Occipital lobe (tissue), 2 donors: ENCODE data around the gene AHNAK. TPM values are rescaled to one million over a fixed set of nuclear protein-coding genes. Genes with fewer than 3 reads are reported as not detected.
"Not testable (repeated sequence)": the region's sequence is repeated elsewhere in the genome, so short reads cannot be mapped to it uniquely, and the experiment has no call there.

Experiments
- DNase-seq: peaks from one replicate; lab custom pipeline; 2025; lab: John Stamatoyannopoulos, UW
- total RNA-seq: library from RNA; depleted of rRNA; stranded (reverse); fragments of >200 nt; gene quantifications from one replicate; pipeline ENCODE4 v1.2.3, GENCODE V29; 2014

The AHNAK gene
- total RNA-seq, 1 donor from 2014 or later = 18.6 TPM

DNA sequence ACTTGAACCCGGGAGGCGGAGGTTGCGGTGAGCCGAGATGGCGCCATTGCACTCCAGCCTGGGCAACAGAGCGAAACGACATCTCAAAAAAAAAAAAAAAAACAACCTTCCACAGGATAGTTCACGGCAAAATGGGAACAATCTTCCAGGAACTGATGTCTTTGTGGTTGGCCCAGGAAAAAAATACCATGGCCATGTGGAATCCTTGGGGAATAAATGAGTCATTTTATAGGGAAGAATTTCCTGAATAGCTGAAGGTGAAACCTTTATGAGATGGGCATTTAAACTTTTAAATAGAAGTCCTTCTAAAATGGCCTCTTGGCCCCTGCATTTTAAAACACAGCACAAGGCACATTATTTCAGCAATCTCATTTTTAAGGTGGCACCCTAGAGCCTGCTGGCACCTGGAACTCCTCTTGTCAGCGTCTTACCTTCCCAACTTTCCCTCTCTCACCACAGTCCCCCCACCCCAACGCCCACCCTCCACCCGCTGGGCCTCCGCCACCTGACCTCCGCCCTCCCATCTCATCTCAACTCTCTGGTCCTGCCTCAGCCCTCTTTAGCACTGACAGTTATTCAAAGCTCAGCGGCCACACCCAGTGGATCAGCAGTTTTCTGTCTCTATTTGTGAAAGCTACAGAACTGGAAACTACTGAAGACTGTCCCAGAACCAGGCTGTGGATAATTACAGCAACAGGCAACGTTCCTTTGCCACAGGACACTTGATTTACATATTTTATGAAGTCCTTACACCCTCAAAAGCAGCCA, 84.7 kb downstream of the AHNAK start:
- no peak for DNase-seq

DNA sequence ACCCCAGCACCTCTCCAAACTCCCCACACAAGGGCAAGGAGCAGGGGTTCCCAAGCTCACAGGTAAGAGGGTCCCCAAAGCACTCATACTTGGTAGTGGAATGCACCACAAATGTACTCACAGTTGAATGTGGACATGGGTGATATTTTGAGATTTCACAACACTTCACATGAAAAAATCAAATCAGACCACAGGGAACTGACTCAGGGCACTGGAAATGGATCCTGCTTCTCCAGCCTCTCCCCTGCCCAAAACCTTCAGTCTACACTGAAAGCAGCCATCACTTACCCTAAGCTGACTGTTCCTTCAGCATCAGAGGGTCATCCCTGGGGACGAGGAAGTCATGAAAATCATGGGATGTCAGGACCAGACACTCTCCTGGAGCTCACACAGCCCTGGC, 87.5 kb downstream of the AHNAK start:
- DNase-seq = no peak

DNA sequence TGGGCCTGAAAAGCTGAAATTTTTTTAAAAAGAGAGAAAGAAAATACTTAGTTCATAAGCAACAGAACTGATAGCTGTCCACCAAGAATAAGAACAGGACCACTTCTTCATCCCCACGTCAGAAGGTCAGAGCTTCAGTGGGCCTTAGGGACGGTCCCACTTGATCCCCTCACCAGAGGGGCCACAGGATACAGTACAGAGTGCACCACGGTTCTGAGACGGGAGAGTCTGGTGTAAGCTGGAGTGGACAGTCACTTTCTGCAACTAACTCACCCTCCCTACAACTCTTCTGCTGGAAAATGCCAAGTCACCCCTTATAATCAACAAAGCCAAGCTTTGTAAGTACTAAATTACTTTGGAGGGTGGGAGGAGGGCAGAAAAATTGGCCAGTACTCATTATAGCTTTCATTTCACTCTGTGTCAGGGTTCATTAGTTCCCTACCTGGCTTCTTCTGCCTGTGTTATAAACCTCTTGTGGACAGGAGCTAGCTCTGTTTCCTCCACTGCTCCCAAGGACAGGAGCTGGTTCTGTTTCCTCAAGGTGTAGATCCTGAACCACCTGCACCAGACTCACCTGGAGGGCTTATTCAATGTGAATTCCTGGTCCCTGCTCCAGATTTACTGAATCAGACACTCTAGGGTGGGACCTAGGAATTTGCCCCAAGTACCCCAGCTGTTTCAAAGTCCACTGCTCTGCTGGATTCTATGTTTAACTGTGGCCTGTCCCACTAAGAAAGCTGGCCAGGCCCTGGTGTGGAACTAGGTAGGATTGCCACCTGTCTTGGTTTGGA, 88.2 kb downstream of the AHNAK start:
- DNase-seq = no peak

DNA sequence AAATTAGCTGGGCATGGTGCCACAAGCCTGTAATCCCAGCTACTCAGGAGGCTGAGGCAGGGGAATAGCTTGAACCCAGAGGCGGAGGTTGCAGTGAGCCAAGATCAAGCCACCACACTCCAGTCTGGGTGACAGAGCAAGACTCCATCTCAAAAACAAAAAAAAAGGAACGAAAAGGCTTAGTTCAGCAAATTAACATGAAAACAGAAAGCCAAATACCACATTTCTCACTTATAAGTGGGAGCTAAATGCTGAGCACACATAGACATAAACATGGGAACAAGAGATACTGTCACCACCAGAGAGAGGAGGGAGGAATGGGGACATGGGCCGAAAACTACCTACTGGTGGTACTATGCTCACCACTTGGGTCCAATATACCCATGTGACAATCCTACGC, 89.1 kb downstream of the AHNAK start:
- DNase-seq = no peak

DNA sequence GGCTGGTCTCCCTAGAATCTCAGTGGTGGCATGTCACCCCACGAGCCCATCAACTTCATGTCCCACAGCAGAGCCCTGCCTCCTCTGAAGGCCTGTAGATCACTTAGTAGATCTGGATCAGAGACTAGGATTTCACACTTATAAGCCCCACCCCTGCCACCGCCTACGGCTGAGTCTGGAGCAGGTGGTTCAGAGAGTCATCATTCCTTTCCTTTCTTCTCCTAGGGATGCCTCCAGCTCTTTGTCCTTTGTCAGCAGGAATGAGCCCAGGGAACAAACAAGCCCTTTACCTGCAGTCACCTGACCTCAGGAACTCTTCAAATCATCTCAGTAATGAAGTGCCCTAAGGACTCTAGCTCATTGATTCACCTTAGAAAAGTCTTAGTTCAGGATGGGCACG, 90.0 kb downstream of the AHNAK start:
- DNase-seq = no peak

DNA sequence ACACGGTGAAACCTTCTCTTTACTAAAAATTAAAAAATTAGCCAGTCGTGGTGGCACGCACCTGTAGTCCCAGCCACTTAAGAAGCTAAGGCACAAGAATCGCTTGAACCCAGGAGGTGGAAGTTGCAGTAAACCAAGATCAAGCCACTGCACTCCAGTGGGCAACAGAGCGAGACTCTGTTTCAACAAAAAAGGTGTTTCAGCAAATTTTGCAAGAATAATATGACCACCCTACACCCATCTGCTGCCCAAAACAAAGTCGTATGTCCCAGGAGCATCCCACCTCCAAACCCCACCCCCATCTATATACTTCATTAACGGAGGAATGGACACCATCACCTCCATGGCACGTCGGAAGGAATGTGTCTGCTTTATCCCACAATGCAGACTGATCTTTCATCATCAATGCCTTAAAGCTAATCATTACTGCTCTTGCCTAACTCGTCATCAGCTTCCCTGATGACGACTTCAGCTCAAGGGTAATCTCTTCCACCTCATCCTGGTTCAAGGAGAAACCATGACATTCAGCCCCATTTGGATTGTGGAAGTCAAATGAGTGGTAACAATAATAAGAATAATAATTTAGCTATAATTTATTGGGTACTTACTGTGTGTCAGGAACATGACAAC, 93.7 kb downstream of the AHNAK start:
- DNase-seq = no peak

GRCh38 chr11:62452261-62452660, 94.3 kb downstream of the AHNAK start:
- DNase-seq = no peak

- DNase-seq = no peak
Measured at GRCh38 chr11:62451241-62451621, 95.4 kb downstream of the AHNAK start.

GRCh38 chr11:62450543-62451240, 95.9 kb downstream of the AHNAK start:
- DNase-seq = no peak

- DNase-seq = not testable (repeated sequence)
Measured at GRCh38 chr11:62449912-62450311, 96.7 kb downstream of the AHNAK start.

GRCh38 chr11:62449451-62449851, 97.2 kb downstream of the AHNAK start:
- no peak for DNase-seq

DNA sequence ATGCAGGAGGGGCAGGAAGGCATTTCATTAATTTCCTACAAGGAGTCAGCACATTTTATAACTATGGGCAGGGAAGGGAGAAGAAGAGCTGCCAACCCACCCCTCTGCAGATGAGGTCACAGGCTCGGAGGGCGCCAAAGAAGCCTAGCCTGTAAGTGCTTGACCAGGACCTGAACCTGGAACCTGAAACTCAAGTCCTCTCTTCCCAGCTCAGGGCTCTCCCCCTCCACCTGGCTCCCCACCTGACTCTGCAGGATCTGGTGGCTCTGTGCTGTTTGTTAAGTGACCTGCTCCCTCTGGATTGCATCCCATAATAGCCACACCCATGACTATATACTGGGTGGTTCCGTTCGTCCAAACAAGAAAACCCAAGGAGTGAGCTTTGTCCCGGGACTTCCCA, 100.5 kb downstream of the AHNAK start:
- no peak for DNase-seq

DNA sequence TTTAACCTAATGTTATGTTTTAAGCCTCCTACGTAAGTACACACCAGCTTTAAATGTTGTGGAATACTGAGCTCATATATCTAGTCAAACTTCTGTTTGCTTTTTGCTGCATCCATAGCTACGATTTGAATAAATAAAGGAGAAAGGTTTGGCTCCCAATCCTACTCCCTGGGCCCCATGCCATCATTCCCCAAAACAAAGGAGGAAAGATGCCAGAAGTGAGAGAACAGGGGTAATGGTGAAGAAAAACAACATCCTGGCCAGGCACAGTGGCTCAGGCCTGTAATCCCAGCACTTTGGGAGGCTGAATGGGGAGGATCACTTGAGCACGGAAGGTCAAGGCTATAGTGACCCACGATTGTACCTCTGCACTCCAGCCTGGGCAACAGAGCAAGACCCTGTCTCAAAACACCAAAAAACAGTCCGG, 101.3 kb downstream of the AHNAK start:
- no peak for DNase-seq

DNA sequence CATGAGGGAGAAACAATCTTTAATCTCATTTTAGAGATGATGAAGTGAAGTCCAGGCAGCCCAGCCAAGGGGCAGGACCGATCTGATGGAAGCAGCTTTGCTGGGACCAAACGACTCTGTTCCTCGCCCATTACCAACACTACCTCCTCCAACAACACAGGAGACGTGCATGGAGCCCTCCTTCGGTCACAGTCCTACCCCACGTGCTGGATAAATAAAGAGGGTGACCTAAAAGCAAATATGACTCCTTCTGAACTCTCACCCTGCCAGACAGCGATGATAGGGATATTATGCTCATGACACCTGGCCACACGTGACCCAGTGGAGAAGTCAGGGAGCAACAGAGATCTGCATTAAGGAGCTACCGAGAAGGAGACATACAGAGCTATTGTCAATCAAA, 101.8 kb downstream of the AHNAK start:
- no peak for DNase-seq

GRCh38 chr11:62444236-62444833, 102.3 kb downstream of the AHNAK start:
- peak; percentile 57 for DNase-seq

GRCh38 chr11:62443390-62444235, 103.0 kb downstream of the AHNAK start:
- DNase-seq = no peak

GRCh38 chr11:62439785-62440602, 106.6 kb downstream of the AHNAK start:
- no peak for DNase-seq

- no peak for DNase-seq
Measured at GRCh38 chr11:62438641-62439040, 108.0 kb downstream of the AHNAK start.

DNA sequence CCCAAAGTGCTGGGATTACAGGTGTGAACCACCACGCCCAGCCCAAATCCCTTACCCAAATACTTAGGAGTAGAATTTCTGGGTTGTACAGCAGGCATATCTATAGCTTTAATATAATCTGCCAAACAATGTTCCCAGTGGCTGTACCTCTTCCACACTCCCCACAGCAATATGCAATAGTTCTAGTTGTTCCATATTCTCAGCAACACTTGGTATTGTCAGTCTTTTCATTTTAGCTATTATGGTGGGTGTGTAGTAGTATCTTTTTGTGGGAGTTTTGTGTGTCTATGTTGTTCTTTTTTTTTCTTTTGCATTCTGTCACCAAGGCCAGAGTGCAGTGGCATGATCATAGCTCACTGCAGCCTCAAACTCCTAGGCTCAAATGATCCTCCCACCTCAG, 109.0 kb downstream of the AHNAK start:
- no peak for DNase-seq
